HEK293 (cell line): ENCODE data around the gene CUEDC1.
A peak's percentile ranks its signal among the peaks of the same experiment; 100 is the strongest.

Experiments
- CTCF ChIA-PET: fragments of 350-600 bp; formaldehyde crosslinking; extraction: SDS; loops from one replicate; lab custom pipeline; 2021; ENCODE audit warnings: antibody characterized with exemption; lab: Yijun Ruan, JAX
- POLR2A ChIA-PET: fragments of 300-600 bp; formaldehyde crosslinking; extraction: SDS; loops from one replicate; lab custom pipeline; 2020; ENCODE audit warnings: antibody characterized with exemption, inconsistent platforms; lab: Yijun Ruan, JAX
- H3K27ac ChIP-seq: fragments of 200-500 bp; sonication (Bioruptor generic); 2 replicates; pipeline ENCODE4 v1.5.1; 2014; ENCODE audit warnings: low read depth, low read length, control low read depth, inconsistent platforms; ENCODE audit errors: extremely low read depth
- H3K36me3 ChIP-seq, 2 experiments: fragments of 200-500 bp in 1 of 2; sonication (Bioruptor generic) in 1 of 2; 1 replicate in 1 of 2; 2 replicates in 1 of 2; pipeline ENCODE4 v1.5.1; 2014 to 2017; ENCODE audit warnings: inconsistent platforms in 2 of 2, low read length in 2 of 2; ENCODE audit not compliant: control insufficient read depth in 2 of 2, insufficient read depth in 1 of 2
- H3K4me1 ChIP-seq: fragments of 200-500 bp; sonication (Bioruptor generic); 2 replicates; pipeline ENCODE4 v1.5.1; 2014; ENCODE audit warnings: mild to moderate bottlenecking, low read length, inconsistent platforms; ENCODE audit not compliant: control insufficient read depth, insufficient read depth
- H3K4me3 ChIP-seq: 2 replicates; pipeline ENCODE4 v1.5.1; 2011; ENCODE audit warnings: low read depth, mild to moderate bottlenecking, control low read depth, low read length, moderate library complexity
- H3K9me3 ChIP-seq: fragments of 200-500 bp; sonication (Bioruptor generic); 2 replicates; pipeline ENCODE4 v1.5.1; 2014; ENCODE audit warnings: low read depth, low read length, inconsistent platforms; ENCODE audit not compliant: control insufficient read depth, insufficient read depth
- SP7 ChIP-seq: fragments of 450-650 bp; formaldehyde crosslinking; IDR thresholded peaks from 2 replicates; pipeline ENCODE4 v1.5.1; 2016; ENCODE audit warnings: missing biosample characterization, missing genetic modification characterization
- ZBTB11 ChIP-seq: fragments of 450-650 bp; formaldehyde crosslinking; conservative IDR thresholded peaks from 2 replicates; pipeline ENCODE4 v1.5.1; 2016; ENCODE audit warnings: low read depth, missing biosample characterization, missing genetic modification characterization
- ZBTB48 ChIP-seq: fragments of 450-650 bp; formaldehyde crosslinking; IDR thresholded peaks from 2 replicates; pipeline ENCODE4 v1.5.1; 2016; ENCODE audit warnings: missing biosample characterization, missing genetic modification characterization
- ZBTB7A ChIP-seq: fragments of 450-650 bp; formaldehyde crosslinking; IDR thresholded peaks from 2 replicates; pipeline ENCODE4 v1.5.1; 2016; ENCODE audit warnings: low read depth, missing biosample characterization, missing genetic modification characterization
- ZNF18 ChIP-seq: fragments of 450-650 bp; formaldehyde crosslinking; IDR thresholded peaks from 2 replicates; pipeline ENCODE4 v1.5.1; 2016; ENCODE audit warnings: missing biosample characterization, missing genetic modification characterization
- ZNF37A ChIP-seq: fragments of 450-650 bp; IDR thresholded peaks from 2 replicates; pipeline ENCODE4 v1.5.1; 2018; ENCODE audit warnings: missing biosample characterization, missing genetic modification characterization
- ZNF433 ChIP-seq: fragments of 450-650 bp; formaldehyde crosslinking; IDR thresholded peaks from 2 replicates; pipeline ENCODE4 v1.5.1; 2016; ENCODE audit warnings: missing biosample characterization, missing genetic modification characterization, low read depth
- ZNF510 ChIP-seq: fragments of 450-650 bp; formaldehyde crosslinking; IDR thresholded peaks from 2 replicates; pipeline ENCODE4 v1.5.1; 2018; ENCODE audit warnings: mild to moderate bottlenecking, missing genetic modification characterization, missing biosample characterization; ENCODE audit not compliant: insufficient replicate concordance
- ZNF629 ChIP-seq: fragments of 450-650 bp; formaldehyde crosslinking; IDR thresholded peaks from 2 replicates; pipeline ENCODE4 v1.5.1; 2017; ENCODE audit warnings: missing biosample characterization, missing genetic modification characterization
- ZNF830 ChIP-seq: fragments of 450-650 bp; IDR thresholded peaks from 2 replicates; pipeline ENCODE4 v1.5.0; 2018; ENCODE audit warnings: missing biosample characterization, missing genetic modification characterization, low read depth, mild to moderate bottlenecking, moderate library complexity
- ZNF837 ChIP-seq: fragments of 450-650 bp; formaldehyde crosslinking; IDR thresholded peaks from 2 replicates; pipeline ENCODE4 v1.5.1; 2016; ENCODE audit warnings: missing biosample characterization, missing genetic modification characterization
- TF ChIP-seq, protein P1 (sequence below): fragments of 450-650 bp; formaldehyde crosslinking; IDR thresholded peaks from 2 replicates; pipeline ENCODE4 v1.5.1; 2017; ENCODE audit warnings: missing biosample characterization, missing genetic modification characterization
- TF ChIP-seq, protein P2 (sequence below): sonication (generic); formaldehyde crosslinking; IDR thresholded peaks from 2 replicates; pipeline ENCODE4 v1.8.1; 2022; ENCODE audit warnings: mild to moderate bottlenecking, moderate library complexity, missing genetic modification reagents
- TF ChIP-seq, protein P3 (sequence below): fragments of 450-650 bp; formaldehyde crosslinking; IDR thresholded peaks from 2 replicates; pipeline ENCODE4 v1.5.1; 2016; ENCODE audit warnings: missing biosample characterization, missing genetic modification characterization
- TF ChIP-seq, protein P4 (sequence below): fragments of 450-650 bp; formaldehyde crosslinking; IDR thresholded peaks from 2 replicates; pipeline ENCODE4 v1.5.1; 2016; ENCODE audit warnings: missing biosample characterization, missing genetic modification characterization

CUEDC1 gene

DNA sequence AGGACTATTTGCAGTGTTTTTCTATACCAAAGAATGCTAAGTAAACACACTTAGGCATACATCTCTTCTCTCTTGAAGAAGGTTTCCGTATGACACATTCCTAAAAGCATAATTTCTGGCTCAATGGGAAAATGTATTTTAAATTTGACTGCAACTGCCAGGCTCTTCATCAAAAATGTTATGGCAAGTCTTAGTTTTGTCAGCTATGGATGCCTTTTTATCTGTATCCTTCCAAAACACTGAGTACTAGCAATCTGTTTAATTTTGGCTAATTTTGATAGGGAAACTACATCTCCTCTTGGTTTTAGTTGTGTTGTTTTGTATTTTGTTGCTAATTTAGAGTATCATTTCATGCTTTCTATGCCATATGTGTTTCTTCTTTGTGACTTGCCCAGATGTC is 140.8 kb downstream of the CUEDC1 start:
- peaks cover 21% of the 10 kb centered on the region for H3K4me1 ChIP-seq
- no peak overlapping the region for H3K4me3 ChIP-seq
- TF ChIP-seq ZNF830 (tag by site-specific recombination) (no peak), ZNF18 (no peak), ZNF37A (tag by site-specific recombination) (no peak), ZNF433 (tag by site-specific recombination) (no peak)
- TF ChIP-seq, protein P1, sequence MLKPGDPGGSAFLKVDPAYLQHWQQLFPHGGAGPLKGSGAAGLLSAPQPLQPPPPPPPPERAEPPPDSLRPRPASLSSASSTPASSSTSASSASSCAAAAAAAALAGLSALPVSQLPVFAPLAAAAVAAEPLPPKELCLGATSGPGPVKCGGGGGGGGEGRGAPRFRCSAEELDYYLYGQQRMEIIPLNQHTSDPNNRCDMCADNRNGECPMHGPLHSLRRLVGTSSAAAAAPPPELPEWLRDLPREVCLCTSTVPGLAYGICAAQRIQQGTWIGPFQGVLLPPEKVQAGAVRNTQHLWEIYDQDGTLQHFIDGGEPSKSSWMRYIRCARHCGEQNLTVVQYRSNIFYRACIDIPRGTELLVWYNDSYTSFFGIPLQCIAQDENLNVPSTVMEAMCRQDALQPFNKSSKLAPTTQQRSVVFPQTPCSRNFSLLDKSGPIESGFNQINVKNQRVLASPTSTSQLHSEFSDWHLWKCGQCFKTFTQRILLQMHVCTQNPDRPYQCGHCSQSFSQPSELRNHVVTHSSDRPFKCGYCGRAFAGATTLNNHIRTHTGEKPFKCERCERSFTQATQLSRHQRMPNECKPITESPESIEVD (tag by site-specific recombination): peak; percentile 72
- TF ChIP-seq, protein P2, sequence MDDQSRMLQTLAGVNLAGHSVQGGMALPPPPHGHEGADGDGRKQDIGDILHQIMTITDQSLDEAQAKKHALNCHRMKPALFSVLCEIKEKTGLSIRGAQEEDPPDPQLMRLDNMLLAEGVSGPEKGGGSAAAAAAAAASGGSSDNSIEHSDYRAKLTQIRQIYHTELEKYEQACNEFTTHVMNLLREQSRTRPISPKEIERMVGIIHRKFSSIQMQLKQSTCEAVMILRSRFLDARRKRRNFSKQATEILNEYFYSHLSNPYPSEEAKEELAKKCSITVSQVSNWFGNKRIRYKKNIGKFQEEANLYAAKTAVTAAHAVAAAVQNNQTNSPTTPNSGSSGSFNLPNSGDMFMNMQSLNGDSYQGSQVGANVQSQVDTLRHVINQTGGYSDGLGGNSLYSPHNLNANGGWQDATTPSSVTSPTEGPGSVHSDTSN: no peak
- ChIA-PET POLR2A (no interaction called here), CTCF (interaction anchor here (0.7 to 3.2 kb wide), 5 partner anchors 12 to 34 kb away, joined by 3 to 27 read pairs (median 3); no protein-coding TSS in a partner anchor)
- H3K36me3 ChIP-seq: no peaks in the 10 kb centered on the region
- H3K27ac ChIP-seq: no peak overlapping the region
- H3K9me3 ChIP-seq: no peaks in the 10 kb centered on the region

DNA sequence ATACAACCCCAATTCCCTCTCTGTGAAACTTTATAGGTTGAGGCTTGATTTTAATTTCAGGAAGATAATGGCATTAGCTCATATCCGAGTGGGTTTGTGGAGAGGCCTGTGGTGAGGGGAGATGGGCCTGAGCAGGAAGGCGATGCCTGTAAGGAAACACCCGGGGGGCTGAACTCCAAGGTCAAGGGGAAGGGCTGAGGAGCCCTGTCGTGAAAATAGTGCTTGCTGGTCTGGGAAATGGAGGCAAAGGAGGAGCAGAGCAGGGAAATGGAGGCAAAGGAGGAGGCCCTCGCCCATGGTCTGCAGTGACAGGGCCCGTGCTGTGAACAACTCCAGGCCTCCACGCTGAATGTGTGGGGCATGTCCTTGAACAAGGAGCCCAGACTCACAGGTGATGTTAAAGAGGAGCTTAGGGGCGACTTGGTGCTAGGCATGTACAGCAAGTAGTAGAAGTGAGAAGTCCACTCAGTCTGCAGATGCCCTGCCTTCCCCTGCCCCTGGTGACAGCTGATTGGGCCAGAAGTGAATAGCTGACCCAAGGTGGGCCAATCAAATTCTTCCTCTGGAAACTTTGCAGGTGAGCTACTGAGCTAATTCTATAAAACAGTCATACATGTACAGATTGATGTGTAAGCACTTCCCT is 143.5 kb downstream of the CUEDC1 start:
- ChIA-PET POLR2A (interaction anchor here (1.1 kb wide), 1 partner anchor 38 kb away, joined by 3 read pairs; no protein-coding TSS in a partner anchor), CTCF (interaction anchor here (0.5 to 3.2 kb wide), 8 partner anchors 10 to 479 kb away, joined by 3 to 27 read pairs (median 4); no protein-coding TSS in a partner anchor)
- Histone ChIP-seq H3K36me3 (no peaks in the 10 kb centered on the region), H3K4me1 (peaks cover 21% of the 10 kb centered on the region), H3K27ac (peak overlapping the region; percentile 93), H3K9me3 (no peaks in the 10 kb centered on the region), H3K4me3 (no peak overlapping the region)
- TF ChIP-seq, protein P3, sequence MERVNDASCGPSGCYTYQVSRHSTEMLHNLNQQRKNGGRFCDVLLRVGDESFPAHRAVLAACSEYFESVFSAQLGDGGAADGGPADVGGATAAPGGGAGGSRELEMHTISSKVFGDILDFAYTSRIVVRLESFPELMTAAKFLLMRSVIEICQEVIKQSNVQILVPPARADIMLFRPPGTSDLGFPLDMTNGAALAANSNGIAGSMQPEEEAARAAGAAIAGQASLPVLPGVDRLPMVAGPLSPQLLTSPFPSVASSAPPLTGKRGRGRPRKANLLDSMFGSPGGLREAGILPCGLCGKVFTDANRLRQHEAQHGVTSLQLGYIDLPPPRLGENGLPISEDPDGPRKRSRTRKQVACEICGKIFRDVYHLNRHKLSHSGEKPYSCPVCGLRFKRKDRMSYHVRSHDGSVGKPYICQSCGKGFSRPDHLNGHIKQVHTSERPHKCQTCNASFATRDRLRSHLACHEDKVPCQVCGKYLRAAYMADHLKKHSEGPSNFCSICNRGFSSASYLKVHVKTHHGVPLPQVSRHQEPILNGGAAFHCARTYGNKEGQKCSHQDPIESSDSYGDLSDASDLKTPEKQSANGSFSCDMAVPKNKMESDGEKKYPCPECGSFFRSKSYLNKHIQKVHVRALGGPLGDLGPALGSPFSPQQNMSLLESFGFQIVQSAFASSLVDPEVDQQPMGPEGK (tag by site-specific recombination): no peak; the same call in 1 of the 2 replicates
- TF ChIP-seq ZNF510 (tag by site-specific recombination) (no peak), SP7 (tag by site-specific recombination) (peak; percentile 14), ZBTB48 (0 out of 2 replicates have a peak, but pooled peaks have one; percentile 17), ZNF629 (tag by site-specific recombination) (peak; percentile 42; the same call in 1 of the 2 replicates), ZNF837 (no peak), ZBTB7A (tag by site-specific recombination) (no peak), ZBTB11 (no peak)
- TF ChIP-seq, protein P4, sequence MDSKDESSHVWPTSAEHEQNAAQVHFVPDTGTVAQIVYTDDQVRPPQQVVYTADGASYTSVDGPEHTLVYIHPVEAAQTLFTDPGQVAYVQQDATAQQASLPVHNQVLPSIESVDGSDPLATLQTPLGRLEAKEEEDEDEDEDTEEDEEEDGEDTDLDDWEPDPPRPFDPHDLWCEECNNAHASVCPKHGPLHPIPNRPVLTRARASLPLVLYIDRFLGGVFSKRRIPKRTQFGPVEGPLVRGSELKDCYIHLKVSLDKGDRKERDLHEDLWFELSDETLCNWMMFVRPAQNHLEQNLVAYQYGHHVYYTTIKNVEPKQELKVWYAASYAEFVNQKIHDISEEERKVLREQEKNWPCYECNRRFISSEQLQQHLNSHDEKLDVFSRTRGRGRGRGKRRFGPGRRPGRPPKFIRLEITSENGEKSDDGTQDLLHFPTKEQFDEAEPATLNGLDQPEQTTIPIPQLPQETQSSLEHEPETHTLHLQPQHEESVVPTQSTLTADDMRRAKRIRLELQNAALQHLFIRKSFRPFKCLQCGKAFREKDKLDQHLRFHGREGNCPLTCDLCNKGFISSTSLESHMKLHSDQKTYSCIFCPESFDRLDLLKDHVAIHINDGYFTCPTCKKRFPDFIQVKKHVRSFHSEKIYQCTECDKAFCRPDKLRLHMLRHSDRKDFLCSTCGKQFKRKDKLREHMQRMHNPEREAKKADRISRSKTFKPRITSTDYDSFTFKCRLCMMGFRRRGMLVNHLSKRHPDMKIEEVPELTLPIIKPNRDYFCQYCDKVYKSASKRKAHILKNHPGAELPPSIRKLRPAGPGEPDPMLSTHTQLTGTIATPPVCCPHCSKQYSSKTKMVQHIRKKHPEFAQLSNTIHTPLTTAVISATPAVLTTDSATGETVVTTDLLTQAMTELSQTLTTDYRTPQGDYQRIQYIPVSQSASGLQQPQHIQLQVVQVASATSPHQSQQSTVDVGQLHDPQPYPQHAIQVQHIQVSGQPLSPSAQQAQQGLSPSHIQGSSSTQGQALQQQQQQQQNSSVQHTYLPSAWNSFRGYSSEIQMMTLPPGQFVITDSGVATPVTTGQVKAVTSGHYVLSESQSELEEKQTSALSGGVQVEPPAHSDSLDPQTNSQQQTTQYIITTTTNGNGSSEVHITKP: no peak
- TF ChIP-seq, protein P2: no peak
